ENCODE measurements around the gene DENND1A.
"Not testable (repeated sequence)": the region's sequence is repeated elsewhere in the genome, so short reads cannot be mapped to it uniquely, and the experiment has no call there.

Gene DENND1A

GRCh38 chr9:123637945-123638634 lies 291.8 kb downstream of the DENND1A start:
- Mint-ChIP-seq H3K27ac (no peak overlapping the region), H3K4me1 (ENCODE audit: low read depth) (peaks cover 31% of the 10 kb centered on the region), H3K4me3 (peak overlapping the region; percentile 65), H3K36me3 (ENCODE audit: low read depth) (no peaks in the 10 kb centered on the region), H3K27me3 (ENCODE audit: low read depth) (peaks cover 53% of the 10 kb centered on the region), H3K9me3 (no peaks in the 10 kb centered on the region)
- DNase-seq (ENCODE audit: low spot score): peak; percentile 8

GRCh38 chr9:123637606-123637944 lies 292.4 kb downstream of the DENND1A start:
- H3K27ac Mint-ChIP-seq: no peak overlapping the region
- H3K4me3 Mint-ChIP-seq: peak overlapping the region; percentile 65
- H3K36me3 Mint-ChIP-seq (ENCODE audit: low read depth): no peaks in the 10 kb centered on the region
- peaks cover 49% of the 10 kb centered on the region for H3K27me3 Mint-ChIP-seq (ENCODE audit: low read depth)
- H3K9me3 Mint-ChIP-seq: no peaks in the 10 kb centered on the region
- no peak for DNase-seq (ENCODE audit: low spot score)
- H3K4me1 Mint-ChIP-seq (ENCODE audit: low read depth): peaks cover 31% of the 10 kb centered on the region

DNA sequence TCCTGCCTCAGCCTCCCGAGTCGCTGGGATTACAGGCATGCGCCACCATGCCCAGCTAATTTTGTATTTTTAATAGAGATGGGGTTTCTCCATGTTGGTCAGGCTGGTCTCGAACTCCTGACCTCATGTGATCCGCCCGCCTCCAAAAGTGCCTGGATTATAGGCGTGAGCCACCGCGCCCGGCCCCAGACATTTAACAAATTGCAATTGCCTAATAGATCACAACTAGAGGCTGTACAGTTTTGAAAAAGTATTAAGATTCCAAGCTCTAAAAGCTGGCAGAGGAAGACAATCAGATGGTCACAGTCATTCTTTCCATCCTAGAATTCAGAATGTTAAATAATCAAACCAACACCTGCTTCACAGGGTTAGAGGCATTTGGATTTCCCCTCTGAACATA lies 293.1 kb downstream of the DENND1A start:
- H3K4me1 Mint-ChIP-seq (ENCODE audit: low read depth): peaks cover 31% of the 10 kb centered on the region

GRCh38 chr9:123631862-123632261 lies 298.1 kb downstream of the DENND1A start:
- H3K36me3 Mint-ChIP-seq (ENCODE audit: low read depth): no peaks in the 10 kb centered on the region
- no peak overlapping the region for H3K27ac Mint-ChIP-seq
- no peak overlapping the region for H3K4me3 Mint-ChIP-seq
- no peaks in the 10 kb centered on the region for H3K9me3 Mint-ChIP-seq
- H3K4me1 Mint-ChIP-seq (ENCODE audit: low read depth): peaks cover 4% of the 10 kb centered on the region
- peaks cover 31% of the 10 kb centered on the region for H3K27me3 Mint-ChIP-seq (ENCODE audit: low read depth)
- no peak for DNase-seq (ENCODE audit: low spot score)

More for the DNA sequence above, 293.1 kb downstream of the DENND1A start:
- not testable (repeated sequence) for H3K36me3 Mint-ChIP-seq (ENCODE audit: low read depth); DNase-seq (ENCODE audit: low spot score); H3K4me3 Mint-ChIP-seq; H3K9me3 Mint-ChIP-seq; H3K27ac Mint-ChIP-seq
- H3K27me3 Mint-ChIP-seq (ENCODE audit: low read depth): peaks cover 46% of the 10 kb centered on the region

- Mint-ChIP-seq H3K4me1 (ENCODE audit: low read depth) (peaks cover 4% of the 10 kb centered on the region), H3K36me3 (ENCODE audit: low read depth) (no peaks in the 10 kb centered on the region), H3K4me3 (no peak overlapping the region), H3K9me3 (no peaks in the 10 kb centered on the region), H3K27ac (no peak overlapping the region), H3K27me3 (ENCODE audit: low read depth) (peaks cover 22% of the 10 kb centered on the region)
- no peak for DNase-seq (ENCODE audit: low spot score)
These were observed 299.7 kb downstream of the DENND1A start for GRCh38 chr9:123630233-123630632.

DNA sequence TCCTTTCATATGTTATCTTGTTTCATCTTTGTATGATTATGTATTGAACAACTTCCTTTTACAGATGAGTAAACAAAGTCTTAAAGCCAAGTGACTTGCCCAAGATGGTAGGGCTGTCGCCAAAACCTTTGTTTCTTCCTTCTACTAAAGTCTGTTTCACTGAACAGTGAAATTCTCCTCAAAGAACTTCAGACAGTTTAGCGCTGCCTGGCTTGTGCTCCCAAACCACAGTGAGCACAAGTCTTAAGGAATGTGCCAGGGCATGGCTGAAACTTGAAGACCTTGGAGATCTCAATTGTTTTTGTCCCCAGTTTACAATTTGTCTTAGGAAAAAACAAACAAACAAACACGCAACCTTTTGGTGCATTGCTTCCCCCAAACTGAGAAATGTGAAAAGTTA lies 300.4 kb downstream of the DENND1A start:
- Mint-ChIP-seq H3K27ac (no peak overlapping the region), H3K4me3 (no peak overlapping the region)
- no peak for DNase-seq (ENCODE audit: low spot score)

GRCh38 chr9:123622711-123623241 lies 307.1 kb downstream of the DENND1A start:
- Mint-ChIP-seq H3K9me3 (no peaks in the 10 kb centered on the region), H3K27ac (no peak overlapping the region), H3K4me3 (no peak overlapping the region), H3K36me3 (ENCODE audit: low read depth) (no peaks in the 10 kb centered on the region), H3K4me1 (ENCODE audit: low read depth) (no peaks in the 10 kb centered on the region), H3K27me3 (ENCODE audit: low read depth) (no peaks in the 10 kb centered on the region)
- no peak for DNase-seq (ENCODE audit: low spot score)

More for the DNA sequence above, 300.4 kb downstream of the DENND1A start:
- H3K4me1 Mint-ChIP-seq (ENCODE audit: low read depth): peaks cover 4% of the 10 kb centered on the region
- H3K27me3 Mint-ChIP-seq (ENCODE audit: low read depth): peaks cover 15% of the 10 kb centered on the region
- H3K9me3 Mint-ChIP-seq: no peaks in the 10 kb centered on the region
- H3K36me3 Mint-ChIP-seq (ENCODE audit: low read depth): no peaks in the 10 kb centered on the region

DNA sequence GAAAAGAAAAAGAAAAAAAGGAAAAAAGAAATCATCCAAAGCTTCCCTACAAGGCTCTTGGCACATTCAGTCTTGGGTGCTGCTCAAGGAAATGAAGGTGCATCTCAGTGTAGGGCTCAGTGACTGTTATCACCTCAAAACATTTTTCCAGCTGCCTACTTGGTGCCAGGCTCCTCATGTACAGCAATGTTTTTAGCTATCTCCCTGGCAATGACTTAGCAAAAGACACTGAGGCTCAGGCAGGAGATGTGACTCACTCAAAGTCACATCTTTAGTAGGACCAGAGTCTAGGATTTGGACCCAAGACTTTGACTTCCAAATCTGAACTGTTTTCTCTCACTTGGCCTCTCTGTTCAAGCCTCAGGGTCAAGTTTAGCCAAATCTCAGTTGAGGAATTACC lies 309.7 kb downstream of the DENND1A start:
- Mint-ChIP-seq H3K9me3 (no peaks in the 10 kb centered on the region), H3K4me1 (ENCODE audit: low read depth) (no peaks in the 10 kb centered on the region), H3K27me3 (ENCODE audit: low read depth) (no peaks in the 10 kb centered on the region), H3K36me3 (ENCODE audit: low read depth) (no peaks in the 10 kb centered on the region), H3K4me3 (no peak overlapping the region), H3K27ac (no peak overlapping the region)
- DNase-seq (ENCODE audit: low spot score): no peak

- H3K4me3 Mint-ChIP-seq: no peak overlapping the region
- no peak for DNase-seq (ENCODE audit: low spot score)
- H3K9me3 Mint-ChIP-seq: no peaks in the 10 kb centered on the region
- H3K4me1 Mint-ChIP-seq (ENCODE audit: low read depth): no peaks in the 10 kb centered on the region
- H3K27me3 Mint-ChIP-seq (ENCODE audit: low read depth): no peaks in the 10 kb centered on the region
- no peak overlapping the region for H3K27ac Mint-ChIP-seq
- no peaks in the 10 kb centered on the region for H3K36me3 Mint-ChIP-seq (ENCODE audit: low read depth)
These were observed 311.8 kb downstream of the DENND1A start for GRCh38 chr9:123617952-123618678.

GRCh38 chr9:123617286-123617685 lies 312.6 kb downstream of the DENND1A start:
- DNase-seq (ENCODE audit: low spot score): no peak
- H3K27me3 Mint-ChIP-seq (ENCODE audit: low read depth): no peaks in the 10 kb centered on the region
- H3K27ac Mint-ChIP-seq: no peak overlapping the region
- H3K4me3 Mint-ChIP-seq: no peak overlapping the region
- H3K9me3 Mint-ChIP-seq: no peaks in the 10 kb centered on the region
- H3K36me3 Mint-ChIP-seq (ENCODE audit: low read depth): no peaks in the 10 kb centered on the region
- no peaks in the 10 kb centered on the region for H3K4me1 Mint-ChIP-seq (ENCODE audit: low read depth)

- Mint-ChIP-seq H3K27ac (no peak overlapping the region), H3K4me1 (ENCODE audit: low read depth) (no peaks in the 10 kb centered on the region), H3K27me3 (ENCODE audit: low read depth) (no peaks in the 10 kb centered on the region), H3K9me3 (no peaks in the 10 kb centered on the region), H3K36me3 (ENCODE audit: low read depth) (no peaks in the 10 kb centered on the region), H3K4me3 (no peak overlapping the region)
- DNase-seq (ENCODE audit: low spot score): no peak
These were observed 313.2 kb downstream of the DENND1A start for GRCh38 chr9:123616707-123617106.

GRCh38 chr9:123615381-123615780 lies 314.5 kb downstream of the DENND1A start:
- Mint-ChIP-seq H3K4me1 (ENCODE audit: low read depth) (no peaks in the 10 kb centered on the region), H3K4me3 (no peak overlapping the region), H3K27me3 (ENCODE audit: low read depth) (no peaks in the 10 kb centered on the region), H3K9me3 (no peaks in the 10 kb centered on the region), H3K36me3 (ENCODE audit: low read depth) (no peaks in the 10 kb centered on the region), H3K27ac (no peak overlapping the region)
- no peak for DNase-seq (ENCODE audit: low spot score)

GRCh38 chr9:123614306-123615263 lies 315.3 kb downstream of the DENND1A start:
- Mint-ChIP-seq H3K36me3 (ENCODE audit: low read depth) (no peaks in the 10 kb centered on the region), H3K27ac (no peak overlapping the region), H3K9me3 (no peaks in the 10 kb centered on the region), H3K27me3 (ENCODE audit: low read depth) (no peaks in the 10 kb centered on the region), H3K4me3 (no peak overlapping the region), H3K4me1 (ENCODE audit: low read depth) (no peaks in the 10 kb centered on the region)
- no peak for DNase-seq (ENCODE audit: low spot score)

- no peak for DNase-seq (ENCODE audit: low spot score)
- Mint-ChIP-seq H3K27ac (no peak overlapping the region), H3K36me3 (ENCODE audit: low read depth) (no peaks in the 10 kb centered on the region)
These were observed 318.7 kb downstream of the DENND1A start for GRCh38 chr9:123611226-123611625.

More at GRCh38 chr9:123611226-123611625, 318.7 kb downstream of the DENND1A start:
- Mint-ChIP-seq H3K9me3 (no peaks in the 10 kb centered on the region), H3K4me1 (ENCODE audit: low read depth) (no peaks in the 10 kb centered on the region), H3K27me3 (ENCODE audit: low read depth) (no peaks in the 10 kb centered on the region), H3K4me3 (no peak overlapping the region)
